KOPT-K1 (cell line): ENCODE measurements around the gene KRT79.
"Not testable (repeated sequence)": the region's sequence is repeated elsewhere in the genome, so short reads cannot be mapped to it uniquely, and the experiment has no call there.

ENCODE experiments used
- H3K27ac ChIP-seq: fragments of 200-600 bp; sonication (generic); 2 replicates; pipeline ENCODE4 v1.5.1; 2016; ENCODE audit warnings: antibody characterized with exemption, mild to moderate bottlenecking, low read depth, low read length; ENCODE audit not compliant: poor library complexity, severe bottlenecking
- H3K36me3 ChIP-seq: fragments of 200-600 bp; sonication (generic); 2 replicates; pipeline ENCODE4 v1.5.1; 2017; ENCODE audit warnings: antibody characterized with exemption, mild to moderate bottlenecking, low read length, moderate library complexity; ENCODE audit not compliant: insufficient read depth
- H3K9me3 ChIP-seq: fragments of 200-600 bp; sonication (generic); 2 replicates; pipeline ENCODE4 v1.5.1; 2017; ENCODE audit warnings: antibody characterized with exemption, low read length, mild to moderate bottlenecking; ENCODE audit not compliant: insufficient read depth, poor library complexity, severe bottlenecking

The KRT79 gene

GRCh38 chr12:52798003-52798670, 36.0 kb downstream of the KRT79 start:
- H3K9me3 ChIP-seq: no peaks in the 10 kb centered on the region
- no peak overlapping the region for H3K27ac ChIP-seq
- no peaks in the 10 kb centered on the region for H3K36me3 ChIP-seq

GRCh38 chr12:52797529-52797894, 36.6 kb downstream of the KRT79 start:
- no peak overlapping the region for H3K27ac ChIP-seq
- no peaks in the 10 kb centered on the region for H3K36me3 ChIP-seq
- no peaks in the 10 kb centered on the region for H3K9me3 ChIP-seq

DNA sequence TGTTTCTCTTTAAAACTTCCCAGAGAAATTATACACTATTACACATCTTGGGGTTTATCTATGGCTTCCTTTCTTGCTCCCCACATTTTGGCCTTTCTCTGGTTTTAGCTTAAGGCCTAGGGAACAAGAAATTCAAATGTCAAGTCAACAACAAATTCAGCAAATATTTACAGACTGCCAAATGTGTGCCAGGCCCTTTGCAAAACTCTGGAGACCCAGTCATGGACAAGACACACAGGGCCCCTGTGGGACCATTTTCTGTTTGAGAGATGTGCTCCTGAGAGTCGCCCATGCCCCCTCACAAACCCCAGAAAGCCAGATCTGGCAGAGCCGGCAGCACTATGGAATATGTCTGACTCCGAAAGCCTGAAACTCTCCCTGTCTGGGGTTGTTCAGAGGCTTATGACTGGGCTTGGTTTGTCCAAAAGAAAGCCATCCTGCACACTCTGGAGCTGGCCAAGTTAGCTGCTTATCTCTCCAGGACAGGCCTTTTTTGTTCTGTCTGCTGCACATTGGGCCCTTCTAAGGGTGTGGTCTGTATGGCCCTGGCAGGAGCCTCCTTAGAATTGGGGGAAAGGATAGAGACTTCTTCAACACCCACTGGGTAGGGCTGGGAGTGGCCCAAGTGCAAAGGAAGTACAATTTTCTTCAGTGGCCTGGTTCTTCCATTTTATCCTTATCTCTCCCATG, 37.1 kb downstream of the KRT79 start:
- H3K27ac ChIP-seq: no peak overlapping the region
- no peaks in the 10 kb centered on the region for H3K9me3 ChIP-seq
- H3K36me3 ChIP-seq: no peaks in the 10 kb centered on the region

GRCh38 chr12:52796429-52796794, 37.7 kb downstream of the KRT79 start:
- no peak overlapping the region for H3K27ac ChIP-seq
- H3K36me3 ChIP-seq: no peaks in the 10 kb centered on the region
- no peaks in the 10 kb centered on the region for H3K9me3 ChIP-seq

DNA sequence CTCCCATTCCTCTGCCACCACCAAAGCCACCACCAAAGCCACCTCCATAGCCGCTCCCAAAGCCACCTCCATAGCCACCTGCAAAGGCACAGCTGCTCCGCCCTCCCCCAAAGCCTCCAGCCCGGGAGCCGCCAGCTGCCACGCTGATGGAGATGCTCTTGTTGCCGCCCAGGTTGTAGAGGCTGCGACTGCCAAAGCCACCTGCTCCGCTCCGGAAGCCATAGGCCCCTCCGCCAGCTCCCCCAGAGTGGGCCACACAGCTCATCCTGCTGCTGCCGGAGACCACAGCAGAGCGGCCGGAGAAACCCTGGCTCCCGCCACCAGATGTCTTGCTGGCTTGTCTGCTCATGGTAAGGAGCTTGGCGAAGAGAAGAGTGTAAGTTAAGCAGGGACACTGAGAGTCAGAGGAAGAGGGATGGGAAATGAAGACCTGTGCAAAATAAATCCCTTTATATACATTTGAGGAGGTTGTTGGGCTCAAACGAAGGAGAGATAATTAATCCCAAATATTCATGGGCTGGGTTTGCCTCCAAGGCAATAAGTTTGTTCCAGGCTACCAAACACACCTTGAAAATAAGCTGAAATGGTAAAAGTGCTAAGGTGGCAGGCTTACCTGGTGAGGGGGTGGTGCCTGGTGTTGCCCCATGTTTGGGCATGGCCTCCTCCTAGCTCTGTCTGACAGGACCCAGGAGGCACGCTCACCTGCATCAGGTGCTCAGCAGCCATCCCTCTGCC, 38.2 kb downstream of the KRT79 start, which contains the start of gene KRT3:
KRT3 (minus strand) TSS at position 424 of the 735 bp plus-strand sequence; CDS start at position 349, 75 bp downstream.
- H3K27ac ChIP-seq: no peak within 1 kb of the TSS
- H3K9me3 ChIP-seq: no peaks in the 10 kb centered on the region
- H3K36me3 ChIP-seq: no peaks in the 10 kb centered on the region

- not testable (repeated sequence) for H3K9me3 ChIP-seq, H3K36me3 ChIP-seq, H3K27ac ChIP-seq
Observed at GRCh38 chr12:52795332-52795674, 38.8 kb downstream of the KRT79 start.

DNA sequence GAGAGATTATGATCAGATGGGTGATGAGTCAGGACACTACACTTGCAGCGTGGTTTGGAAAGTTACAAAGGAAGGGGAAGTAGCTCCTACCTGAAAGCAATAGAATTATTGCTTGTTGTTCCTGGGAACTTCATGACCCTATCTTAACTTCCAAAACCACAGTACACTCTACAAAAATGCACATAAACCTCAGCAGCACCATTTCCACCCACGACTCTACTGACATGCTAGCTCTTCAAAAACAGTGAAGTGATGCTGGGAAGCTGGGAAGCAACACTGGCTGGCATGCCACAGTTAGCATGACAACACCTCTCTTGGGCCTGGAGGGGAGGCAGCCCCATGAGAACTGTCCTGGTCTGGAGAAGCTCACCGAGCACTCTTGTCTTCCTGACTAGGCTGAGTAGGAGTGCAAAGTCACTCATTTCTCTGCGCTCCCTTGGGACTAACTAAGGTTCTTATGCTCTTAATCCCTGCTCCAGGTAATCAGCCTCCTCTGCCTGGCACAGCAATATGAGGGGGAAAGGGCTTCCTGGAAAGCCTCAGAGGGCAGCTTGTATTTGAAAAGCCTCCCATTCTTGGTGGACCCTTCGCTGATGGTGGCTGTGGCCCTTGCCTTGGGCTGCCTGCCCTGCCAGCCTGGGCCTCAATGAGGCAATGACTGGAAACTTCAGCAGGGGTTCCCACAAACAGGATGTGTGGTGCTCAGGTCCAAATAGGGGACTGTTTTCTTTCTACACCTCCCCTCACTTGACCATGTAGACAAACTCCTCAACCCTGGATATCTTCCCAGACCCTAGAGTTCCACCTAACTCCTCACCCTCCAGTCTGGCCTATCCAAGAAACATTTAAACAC, 39.4 kb downstream of the KRT79 start:
- H3K27ac ChIP-seq: no peak overlapping the region

DNA sequence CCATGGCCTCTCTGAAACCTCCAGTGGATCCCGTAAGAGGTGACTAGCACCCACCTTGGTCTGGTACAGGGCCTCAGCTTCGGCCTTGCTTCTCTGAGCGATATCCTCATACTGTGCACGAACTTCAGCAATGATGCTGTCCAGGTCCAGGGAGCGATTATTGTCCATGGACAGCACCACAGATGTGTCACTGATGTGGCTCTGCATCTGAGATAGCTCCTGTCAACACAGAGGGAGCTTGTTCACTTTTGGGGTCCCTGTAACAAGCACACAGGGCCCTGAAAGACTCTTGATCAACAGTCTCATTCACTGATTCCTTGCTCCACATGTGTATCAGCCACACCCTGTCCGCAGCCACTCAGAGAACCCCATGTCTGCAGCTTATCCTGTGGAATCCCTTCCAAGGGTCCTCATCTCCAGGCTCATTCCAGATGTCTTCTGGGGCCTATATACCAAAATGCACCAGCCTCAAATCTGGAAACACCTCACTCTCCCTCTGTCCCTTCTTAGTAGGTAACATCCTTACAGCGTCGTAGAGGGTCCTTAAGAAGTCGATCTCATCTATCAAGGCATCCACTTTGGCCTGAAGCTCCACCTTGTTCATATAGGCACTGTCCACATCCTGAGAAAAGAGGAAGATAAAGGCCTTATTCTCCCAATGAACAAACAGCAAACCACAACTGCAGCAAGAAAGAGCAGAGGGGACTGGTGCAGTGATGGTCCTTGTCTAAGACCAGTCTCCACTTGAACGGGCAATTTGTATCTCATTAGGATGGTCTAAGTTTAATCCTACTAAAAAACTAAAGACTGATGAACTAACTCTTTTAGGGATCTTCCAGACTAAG, 41.7 kb downstream of the KRT79 start:
- Histone ChIP-seq H3K9me3 (no peaks in the 10 kb centered on the region), H3K36me3 (no peaks in the 10 kb centered on the region), H3K27ac (no peak overlapping the region)

More for the DNA sequence above, 39.4 kb downstream of the KRT79 start:
- Histone ChIP-seq H3K36me3 (no peaks in the 10 kb centered on the region), H3K9me3 (no peaks in the 10 kb centered on the region)

DNA sequence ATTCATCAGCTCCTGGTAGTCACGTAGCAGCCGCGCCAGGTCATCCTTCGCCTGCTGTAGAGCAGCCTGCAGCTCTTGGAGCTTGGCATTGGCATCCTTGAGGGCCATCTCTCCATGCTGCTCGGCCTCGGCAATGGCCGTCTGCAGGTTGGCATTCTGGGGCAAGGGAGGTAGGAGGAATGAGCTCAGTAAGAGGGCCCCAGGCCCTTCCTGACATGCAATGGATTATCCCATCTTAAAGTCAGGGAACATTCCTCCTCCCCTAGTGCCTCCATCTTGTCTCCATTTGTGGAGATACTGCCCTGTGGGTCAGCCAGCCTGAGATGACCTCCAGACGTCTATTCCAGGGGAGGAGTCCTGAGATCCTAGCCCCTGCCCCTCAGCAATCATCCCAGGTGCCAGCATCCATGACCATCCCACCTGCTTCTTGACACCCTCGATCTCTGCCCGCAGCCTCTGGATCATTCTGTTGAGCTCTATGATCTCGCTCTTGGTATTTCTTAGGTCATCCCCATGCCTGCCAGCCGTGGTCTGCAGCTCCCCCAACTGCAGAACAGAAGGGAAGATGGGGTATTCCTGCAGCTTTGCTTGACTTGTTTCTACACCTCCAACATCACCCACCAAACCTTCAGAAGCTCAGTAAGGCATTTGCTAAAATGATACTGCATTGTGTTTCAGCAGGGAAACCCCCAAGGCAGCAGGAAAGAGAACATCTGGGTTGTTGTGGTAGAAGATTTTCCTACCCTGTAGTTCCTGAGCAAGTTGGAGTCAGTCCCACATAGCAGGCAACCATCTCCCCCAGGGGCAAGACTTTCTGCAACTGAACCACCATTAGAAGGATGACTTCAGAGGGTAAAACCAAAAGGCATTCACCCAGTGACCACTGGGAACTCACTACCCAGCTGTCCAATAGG, 42.6 kb downstream of the KRT79 start:
- no peaks in the 10 kb centered on the region for H3K36me3 ChIP-seq
- H3K27ac ChIP-seq: no peak overlapping the region
- H3K9me3 ChIP-seq: no peaks in the 10 kb centered on the region

DNA sequence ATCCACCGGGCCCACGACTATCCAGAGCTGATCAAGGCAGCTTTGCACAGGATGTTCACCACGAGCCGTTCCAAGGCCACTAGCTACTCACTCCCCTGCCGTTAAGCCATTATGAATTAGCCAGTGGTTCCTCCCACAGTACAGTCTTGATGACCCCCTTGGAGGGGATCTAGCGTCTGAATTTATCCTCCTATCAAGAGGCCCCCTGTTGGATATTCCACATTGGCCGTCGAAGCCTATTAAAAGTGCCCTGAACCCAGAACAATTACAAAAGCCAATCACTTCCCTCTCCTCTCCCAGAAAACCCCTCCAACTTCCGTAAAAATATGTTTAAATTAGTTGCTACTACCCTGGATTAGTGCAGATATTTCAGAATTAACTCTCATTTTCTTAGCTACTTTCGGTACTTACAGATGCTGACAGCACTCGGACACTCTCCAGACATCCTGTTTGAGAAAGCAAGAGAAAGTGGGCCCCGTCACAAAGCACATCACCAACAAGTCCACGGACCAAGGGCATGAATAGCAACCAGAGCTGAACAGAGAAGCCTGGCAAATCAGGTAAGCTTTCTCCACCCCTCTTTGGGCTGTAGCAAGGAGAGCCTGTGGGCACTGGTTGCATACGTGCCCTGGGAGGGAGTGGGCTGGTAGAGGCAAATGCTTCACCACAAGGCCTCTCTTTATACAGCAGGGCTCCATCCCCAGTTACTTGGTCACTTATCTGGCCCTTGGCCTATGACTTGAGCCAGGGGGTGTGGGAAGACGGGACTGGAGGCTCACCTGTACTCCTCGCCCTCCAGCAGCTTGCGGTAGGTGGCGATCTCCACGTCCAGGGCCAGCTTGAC, 43.5 kb downstream of the KRT79 start:
- no peak overlapping the region for H3K27ac ChIP-seq
- no peaks in the 10 kb centered on the region for H3K9me3 ChIP-seq
- no peaks in the 10 kb centered on the region for H3K36me3 ChIP-seq

DNA sequence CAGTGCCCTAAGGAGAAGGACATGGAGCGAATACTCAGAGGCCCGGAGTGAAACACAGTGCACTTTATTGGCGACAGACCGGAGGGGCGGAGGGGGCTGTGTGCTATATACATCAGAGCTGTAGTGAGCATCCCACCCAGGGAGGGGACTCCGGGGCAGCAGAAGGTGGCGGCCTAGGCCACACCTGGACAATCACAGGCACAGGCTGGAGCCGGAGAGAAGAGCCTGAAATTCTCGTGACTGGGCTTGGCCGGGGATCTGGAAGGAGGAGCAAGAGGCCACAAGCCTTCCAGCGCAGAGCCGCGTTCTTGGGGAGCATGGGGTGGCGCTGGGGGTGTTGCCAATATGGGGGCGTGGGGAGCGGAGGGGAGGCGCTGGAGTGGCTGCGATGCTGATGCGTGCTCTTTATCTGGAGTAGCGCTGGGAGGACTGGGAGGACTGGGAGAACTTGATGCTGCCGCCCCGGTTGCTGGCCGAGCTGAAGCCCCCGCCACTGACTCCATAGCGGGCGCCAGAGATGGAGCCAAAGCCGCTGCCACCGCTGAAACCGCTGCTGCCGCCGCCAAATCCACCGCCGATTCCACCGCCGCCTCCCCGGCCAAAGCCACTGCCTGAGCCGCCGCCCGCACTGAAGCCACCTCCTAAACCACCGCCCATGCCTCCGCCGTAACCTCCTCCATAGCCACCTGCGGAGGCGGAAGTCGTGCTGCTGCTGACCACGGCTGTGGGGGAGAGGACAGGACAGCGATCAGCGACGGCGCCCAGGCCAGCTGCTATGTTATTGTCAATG, 44.3 kb downstream of the KRT79 start:
- no peaks in the 10 kb centered on the region for H3K9me3 ChIP-seq
- H3K36me3 ChIP-seq: no peaks in the 10 kb centered on the region
- H3K27ac ChIP-seq: no peak overlapping the region

DNA sequence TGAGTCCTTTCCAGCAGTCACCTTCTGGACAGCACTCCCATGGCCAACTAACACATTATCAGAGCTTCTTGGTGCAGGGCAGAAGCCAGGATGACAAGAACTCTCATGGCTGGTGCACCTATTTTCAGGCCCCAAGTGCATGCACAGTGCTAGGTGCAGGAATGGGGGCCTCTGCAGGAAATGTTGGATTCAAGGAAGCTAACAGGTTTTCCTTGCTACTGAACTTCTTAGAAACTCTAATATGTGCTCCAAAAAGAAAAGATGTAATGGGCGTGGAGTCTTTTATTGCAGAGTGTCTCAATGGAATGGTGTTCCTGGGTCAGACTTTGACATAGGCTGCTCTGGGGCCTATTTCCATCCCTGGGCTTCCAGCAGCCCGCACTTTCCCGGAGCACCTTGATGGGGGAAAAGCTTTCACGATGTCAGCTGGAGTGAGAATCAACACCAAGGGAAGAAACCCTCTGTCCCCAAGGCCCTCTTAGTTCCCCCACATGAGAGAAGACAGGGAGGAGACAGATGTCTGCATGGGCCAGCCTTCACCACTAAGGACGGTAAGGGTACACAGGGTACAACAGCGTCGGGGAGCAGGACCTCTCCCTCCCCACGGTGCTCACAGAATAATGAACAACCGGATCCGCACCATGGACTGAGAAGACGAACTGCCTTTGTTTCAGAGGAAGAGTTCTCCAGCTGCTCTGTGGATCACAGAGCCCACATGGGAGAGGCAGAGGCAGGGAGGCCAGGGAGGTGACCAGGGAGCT, 45.1 kb downstream of the KRT79 start:
- no peaks in the 10 kb centered on the region for H3K36me3 ChIP-seq
- H3K27ac ChIP-seq: no peak overlapping the region
- H3K9me3 ChIP-seq: no peaks in the 10 kb centered on the region
